GM10266 (cell line): ENCODE measurements around the gene GPATCH1.

ENCODE experiments used
- DNase-seq: peaks from one replicate; pipeline ENCODE4 v3.0.0; 2012; ENCODE audit errors: extremely low spot score
- CTCF ChIP-seq: IDR thresholded peaks from 2 replicates; pipeline ENCODE4 v1.5.1; 2012; ENCODE audit warnings: mild to moderate bottlenecking, low read depth; ENCODE audit not compliant: control insufficient read depth, insufficient read depth; ENCODE audit errors: missing control alignments

The GPATCH1 gene

GRCh38 chr19:33100894-33101644, 20.1 kb downstream of the GPATCH1 start:
- DNase-seq = no peak
- no peak for TF ChIP-seq CTCF

- DNase-seq = no peak
These were observed 21.9 kb downstream of the GPATCH1 start for GRCh38 chr19:33102893-33103292.

GRCh38 chr19:33108161-33108560, 27.2 kb downstream of the GPATCH1 start:
- TF ChIP-seq CTCF = no peak
- no peak for DNase-seq

More at GRCh38 chr19:33102893-33103292, 21.9 kb downstream of the GPATCH1 start:
- TF ChIP-seq CTCF = no peak

GRCh38 chr19:33110137-33110910, 29.3 kb downstream of the GPATCH1 start:
- TF ChIP-seq CTCF = no peak
- DNase-seq = no peak

- TF ChIP-seq CTCF = no peak
- no peak for DNase-seq
These were observed 30.6 kb downstream of the GPATCH1 start for GRCh38 chr19:33111587-33111986.

GRCh38 chr19:33114312-33114711, 33.3 kb downstream of the GPATCH1 start:
- DNase-seq = no peak
- no peak for TF ChIP-seq CTCF

- no peak for DNase-seq
- no peak for TF ChIP-seq CTCF
These were observed 36.5 kb downstream of the GPATCH1 start for GRCh38 chr19:33117501-33117900.
